ENCODE measurements around the gene USP48. TPM values are rescaled to one million over a fixed set of nuclear protein-coding genes. Genes with fewer than 3 reads are reported as not detected.
A peak's percentile ranks its signal among the peaks of the same experiment; 100 is the strongest.

USP48 gene
- total and polyA plus RNA-seq, 10 of the 15 experiments (the other 5 are each of a cell fraction or from before 2014, with no cell fraction given), result 21.2 to 115 (median 75.5) TPM

DNA sequence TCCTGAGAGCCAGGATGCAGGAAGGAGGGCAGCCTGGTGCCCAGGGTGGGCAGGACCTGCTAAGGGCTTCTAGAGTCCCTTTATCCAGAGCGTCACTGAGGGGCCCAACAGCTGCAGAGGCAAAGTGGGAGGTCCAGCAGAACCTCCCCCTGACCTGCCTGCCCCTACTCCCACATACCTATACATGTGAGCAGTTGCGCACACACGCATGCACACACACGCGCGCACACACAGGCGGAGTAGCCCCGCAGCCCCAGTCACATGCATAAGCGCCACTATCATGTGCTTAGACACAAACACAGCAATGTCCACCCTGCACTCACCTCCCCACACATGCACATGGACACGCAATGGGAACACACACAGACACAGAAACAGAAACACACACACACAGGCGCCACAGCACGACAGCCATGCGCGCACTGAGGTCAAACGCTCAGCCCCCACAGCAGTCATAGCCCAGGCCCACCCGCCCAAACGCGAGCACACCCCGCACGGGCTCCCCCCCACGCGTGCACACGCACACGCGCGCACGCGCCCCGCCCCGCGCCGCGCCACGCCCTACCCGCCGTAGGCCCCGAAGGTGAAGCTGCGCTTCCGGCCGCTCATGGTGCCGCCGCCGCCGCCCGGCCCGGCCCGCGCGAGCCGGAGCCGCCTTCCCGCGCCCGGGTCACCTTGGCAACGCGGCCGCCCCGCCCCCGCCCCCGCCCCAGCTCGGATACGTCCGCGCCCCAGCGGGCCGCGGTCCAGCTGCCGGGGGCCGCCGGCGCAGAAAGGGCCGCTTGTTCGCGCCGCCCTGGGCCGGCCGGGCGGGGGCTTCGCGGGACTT lies 131.5 kb downstream of the USP48 start:
- peak in 1 of 2 experiments; percentile 32; a peak in 1 of 3 replicates for TF ChIP-seq EGR1 (IDR thresholded peaks at IDR 0.05; ENCODE audit: borderline replicate concordance in 1 of 2, low read depth in 2 of 2, low read length in 2 of 2)
- peak in 1 of 2 experiments; percentile 35; a peak in 1 of 4 replicates for TF ChIP-seq BHLHE40 (IDR thresholded peaks at IDR 0.05; ENCODE audit: borderline replicate concordance in 1 of 2, low read depth in 2 of 2, low read length in 1 of 2)
- no peak for TF ChIP-seq SMAD5 (IDR thresholded peaks at IDR 0.05; ENCODE audit: low read depth)
- TF ChIP-seq RAD21 (IDR thresholded peaks at IDR 0.05; ENCODE audit: insufficient read depth, low read depth, low read length), result no peak
- no peaks in the 10 kb centered on the region for H4K20me1 ChIP-seq (ENCODE audit: control insufficient read depth, insufficient read depth)
- no peaks in the 10 kb centered on the region for H3K36me3 ChIP-seq (ENCODE audit: control insufficient read depth in 2 of 2, insufficient read depth in 2 of 2, low read length in 1 of 2)
- in situ Hi-C loops (cut with MboI) (no loop called here), intact Hi-C loops (cut with micrococcal nuclease; ENCODE audit: unreplicated experiment) (loop anchor here (10.0 kb wide), 1 partner anchor 137 kb away; no protein-coding TSS in a partner anchor)
- no peak overlapping the region for H3K9ac ChIP-seq (ENCODE audit: control insufficient read depth, insufficient read depth, low read length)
- no peak for DNase-seq (ENCODE audit: low read depth, low spot score)
- H3K27me3 ChIP-seq (replicated peaks in 1 of 2; ENCODE audit: control insufficient read depth in 2 of 2, insufficient read depth in 2 of 2, low read length in 1 of 2), result peaks cover 6 to 13% of the 10 kb centered on the region in 2 experiments
- H3K79me2 ChIP-seq (ENCODE audit: control insufficient read depth, insufficient read depth, low read length), result no peaks in the 10 kb centered on the region
- H3K27ac ChIP-seq (ENCODE audit: control insufficient read depth, insufficient read depth), result no peak overlapping the region
- SMC1A ChIA-PET (ENCODE audit: uncharacterized antibody, unreplicated experiment), result no interaction called here
- ATAC-seq, result peak; percentile 63
- WGBS (ENCODE audit: insufficient coverage, insufficient replicate concordance, low lambda C conversion rate, missing lambda C conversion rate), result 44% methylated on average over 16 of the region's 80 CpGs
- FAIRE-seq, result no peak
- no peak overlapping the region for H2AFZ ChIP-seq (ENCODE audit: control insufficient read depth, low read depth, low read length)
- CTCF ChIA-PET, result no interaction called here
- H3K4me3 ChIP-seq, result peak overlapping the region; percentile 32; the same call in 1 of the 2 replicates
- peak overlapping the region; percentile 77 for H3K4me2 ChIP-seq (ENCODE audit: control insufficient read depth, insufficient read depth)
- H3K9me3 ChIP-seq (replicated peaks; ENCODE audit: control insufficient read depth, insufficient read depth, low read length), result no peaks in the 10 kb centered on the region
- RAD21 ChIA-PET (ENCODE audit: unreplicated experiment), result interaction anchor here (0.5 to 1.1 kb wide), 3 partner anchors 8 to 231 kb away, joined by 3 to 5 read pairs (median 3); no protein-coding TSS in a partner anchor
- no TSS peak for BruUV-seq (replicated peaks)
- POLR2A ChIA-PET, result no interaction called here
- 0 out of 2 replicates have a peak, but pooled peaks cover 3% of the 10 kb centered on the region for H3K4me1 ChIP-seq (ENCODE audit: control insufficient read depth, insufficient read depth, low read length)

DNA sequence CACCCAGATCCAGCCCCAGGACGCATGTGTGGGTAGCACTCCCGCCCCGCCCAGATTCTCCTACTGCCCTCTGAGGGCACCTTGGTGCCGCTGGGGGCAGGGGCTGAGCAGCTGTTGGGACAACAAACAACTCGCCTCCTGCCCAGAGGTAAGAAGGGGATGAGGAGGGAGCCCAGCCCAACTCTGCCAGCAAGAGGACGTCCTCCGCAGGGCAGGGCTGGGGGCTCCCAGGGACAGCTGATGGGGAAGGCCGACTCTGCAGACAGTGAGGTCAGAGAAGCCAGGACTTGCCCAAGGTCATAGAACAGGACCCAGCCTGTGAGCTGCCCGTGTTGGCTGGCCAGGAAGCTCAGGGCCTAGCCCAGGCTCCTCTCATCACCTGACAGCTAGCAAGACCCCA lies 132.5 kb downstream of the USP48 start:
- H2AFZ ChIP-seq (ENCODE audit: control insufficient read depth, low read depth, low read length), result no peak overlapping the region
- intact Hi-C loops (cut with micrococcal nuclease; ENCODE audit: unreplicated experiment), result loop anchor here (10.0 kb wide), 1 partner anchor 136 kb away; no protein-coding TSS in a partner anchor
- POLR2A ChIA-PET, result no interaction called here
- no peak overlapping the region for H3K4me2 ChIP-seq (ENCODE audit: control insufficient read depth, insufficient read depth)
- DNase-seq (ENCODE audit: low read depth, low spot score) (no peak), FAIRE-seq (no peak), ATAC-seq (no peak)
- RAD21 ChIA-PET (ENCODE audit: unreplicated experiment), result interaction anchor here (1.1 kb wide), 1 partner anchor 9 kb away, joined by 5 read pairs; no protein-coding TSS in a partner anchor
- BruUV-seq (replicated peaks), result no TSS peak
- no peak overlapping the region for H3K9ac ChIP-seq (ENCODE audit: control insufficient read depth, insufficient read depth, low read length)
- no peak overlapping the region for H3K4me3 ChIP-seq
- no peaks in the 10 kb centered on the region for H4K20me1 ChIP-seq (ENCODE audit: control insufficient read depth, insufficient read depth)
- WGBS (ENCODE audit: insufficient coverage, insufficient replicate concordance, low lambda C conversion rate, missing lambda C conversion rate), result 23% methylated on average over 9 of the region's 9 CpGs
- H3K9me3 ChIP-seq (replicated peaks; ENCODE audit: control insufficient read depth, insufficient read depth, low read length), result no peaks in the 10 kb centered on the region
- in situ Hi-C loops (cut with MboI), result no loop called here
- SMC1A ChIA-PET (ENCODE audit: uncharacterized antibody, unreplicated experiment), result no interaction called here
- no peaks in the 10 kb centered on the region for H3K36me3 ChIP-seq (ENCODE audit: control insufficient read depth in 2 of 2, insufficient read depth in 2 of 2, low read length in 1 of 2)
- no peaks in the 10 kb centered on the region for H3K79me2 ChIP-seq (ENCODE audit: control insufficient read depth, insufficient read depth, low read length)
- no peak for TF ChIP-seq ZNF217 (IDR thresholded peaks at IDR 0.05)
- TF ChIP-seq SUPT20H (IDR thresholded peaks at IDR 0.05; ENCODE audit: borderline replicate concordance, control insufficient read depth, low read depth, low read length), result no peak
- no peak for TF ChIP-seq NFXL1 (IDR thresholded peaks at IDR 0.05; ENCODE audit: borderline replicate concordance)
- TF ChIP-seq HDGF (IDR thresholded peaks at IDR 0.05), result no peak
- TF ChIP-seq NR2C2 (IDR thresholded peaks at IDR 0.05; ENCODE audit: borderline replicate concordance, control insufficient read depth, insufficient read length, low read depth), result no peak
- no peak for TF ChIP-seq TCF12 (IDR thresholded peaks at IDR 0.05; ENCODE audit: low read depth, low read length)
- no peak for TF ChIP-seq CREB1 (IDR thresholded peaks at IDR 0.05; ENCODE audit: low read depth)
- TF ChIP-seq HCFC1 (IDR thresholded peaks at IDR 0.05; ENCODE audit: low read length), result no peak
- TF ChIP-seq BRCA1 (IDR thresholded peaks at IDR 0.05; ENCODE audit: low read depth, low read length), result no peak
- TF ChIP-seq RELA (IDR thresholded peaks at IDR 0.05; ENCODE audit: borderline replicate concordance, partially characterized antibody), result no peak
- peaks cover 6 to 13% of the 10 kb centered on the region in 2 experiments for H3K27me3 ChIP-seq (replicated peaks in 1 of 2; ENCODE audit: control insufficient read depth in 2 of 2, insufficient read depth in 2 of 2, low read length in 1 of 2)
- CTCF ChIA-PET, result interaction anchor here (0.5 to 0.8 kb wide), 2 partner anchors 8 to 274 kb away, joined by 3 read pairs; no protein-coding TSS in a partner anchor
- no peak overlapping the region for H3K27ac ChIP-seq (ENCODE audit: control insufficient read depth, insufficient read depth)
- H3K4me1 ChIP-seq (ENCODE audit: control insufficient read depth, insufficient read depth, low read length), result 0 out of 2 replicates have a peak, but pooled peaks cover 3% of the 10 kb centered on the region

Measured in GM12878 (cell line).